HG03565 (cell line): ENCODE results near the gene NTMT1.
"Not testable (repeated sequence)": the region's sequence is repeated elsewhere in the genome, so short reads cannot be mapped to it uniquely, and the experiment has no call there.

Source experiments
- ATAC-seq: cut with Tn5 transposase; IDR thresholded peaks from one replicate; pipeline ENCODE4 v1.9.1; 2021; ENCODE audit warnings: mild to moderate bottlenecking, moderate library complexity; ENCODE audit not compliant: unreplicated experiment

NTMT1 gene

DNA sequence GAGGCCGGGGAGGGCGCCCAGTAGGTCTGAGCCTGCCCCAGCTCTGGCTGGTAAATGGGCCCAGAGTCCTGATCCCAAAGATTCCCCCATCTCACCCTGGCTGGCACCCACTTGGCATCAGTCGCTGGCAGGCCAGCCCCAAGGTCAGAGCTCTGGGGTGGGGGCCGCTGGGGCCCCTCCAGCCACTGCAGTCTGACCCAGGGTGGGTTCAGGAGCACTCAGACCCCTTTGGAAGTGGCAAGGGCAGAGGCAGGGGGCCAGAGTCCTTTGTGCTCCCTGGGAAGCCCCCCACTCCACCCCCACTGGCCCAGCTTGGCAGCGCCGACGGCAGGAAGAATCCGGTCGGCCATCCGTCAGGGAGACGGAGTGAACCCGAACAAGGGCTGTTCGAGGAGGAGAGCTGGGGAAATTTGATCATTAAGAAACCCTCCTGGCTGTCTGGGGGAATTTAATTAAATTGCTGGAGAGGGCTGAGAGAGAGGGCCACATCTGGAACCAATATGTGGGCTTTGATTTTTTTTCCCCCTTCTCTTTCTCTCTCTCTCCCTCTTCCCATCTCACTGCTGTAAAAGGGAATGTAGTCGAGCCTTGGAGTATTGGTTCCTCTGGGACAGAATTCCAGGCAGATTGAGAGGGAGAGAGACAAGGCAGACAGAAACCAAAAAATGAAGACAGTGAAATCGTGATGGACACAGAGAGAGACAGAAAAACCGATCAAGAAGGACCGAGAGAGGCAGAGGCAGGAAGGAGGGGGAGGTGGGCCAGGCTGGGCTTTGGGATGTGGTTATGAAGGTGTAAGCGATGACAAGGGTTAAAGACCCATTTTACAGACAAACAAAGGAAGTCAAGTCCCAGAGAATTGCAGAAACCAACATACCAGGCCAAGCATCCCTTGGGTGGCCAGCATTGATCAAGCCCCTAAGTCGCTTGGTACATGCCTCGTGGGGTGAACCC, 24.0 kb downstream of the NTMT1 start:
- ATAC-seq = no peak

- no peak for ATAC-seq
Measured at GRCh38 chr9:129650680-129651235, 24.8 kb downstream of the NTMT1 start.

GRCh38 chr9:129653823-129654553, 28.0 kb downstream of the NTMT1 start:
- no peak for ATAC-seq

DNA sequence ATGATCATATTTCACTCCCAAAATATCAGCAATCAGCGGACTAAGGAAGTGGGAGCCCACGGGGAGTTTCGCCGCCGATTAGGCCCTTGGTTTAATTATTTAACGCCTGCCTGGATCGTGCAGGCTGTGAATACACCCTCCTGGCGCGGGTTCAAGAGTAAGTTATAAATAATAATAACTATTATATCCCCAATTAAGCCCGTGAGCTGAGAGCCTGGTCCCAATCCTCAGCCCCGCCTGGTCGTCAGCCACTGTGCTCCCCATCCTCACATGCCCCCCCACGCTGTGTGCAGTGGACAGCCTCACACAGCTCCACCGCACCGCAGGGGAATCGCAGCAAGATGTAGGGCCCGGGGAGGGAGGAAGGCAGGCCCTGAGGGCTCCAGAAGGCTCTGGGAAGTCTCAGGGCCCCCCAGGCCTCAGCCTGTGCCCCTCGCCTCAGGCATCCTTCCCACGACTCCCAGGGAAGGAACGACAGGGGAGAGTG, 28.6 kb downstream of the NTMT1 start:
- ATAC-seq = no peak

DNA sequence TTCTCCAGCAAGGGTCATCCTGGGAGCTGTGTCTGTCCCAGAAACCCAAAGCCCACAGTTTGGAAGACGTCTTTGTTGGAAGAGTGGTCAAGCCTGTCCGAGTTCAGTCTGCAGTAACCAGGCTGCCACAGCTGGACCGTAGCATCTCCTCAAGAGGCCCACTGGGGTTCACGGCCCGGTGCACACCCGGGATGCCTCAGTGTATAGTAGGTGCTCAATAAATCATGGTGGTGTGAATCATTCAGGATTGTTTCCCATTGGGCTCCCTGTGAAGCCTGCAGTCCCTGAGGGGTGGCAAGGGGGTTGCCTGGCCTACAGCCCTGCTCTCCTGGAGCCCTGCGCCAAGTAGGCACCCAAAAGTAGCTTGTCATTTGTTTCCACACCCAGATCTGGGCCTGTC, 29.2 kb downstream of the NTMT1 start:
- no peak for ATAC-seq

- no peak for ATAC-seq
Measured at GRCh38 chr9:129655696-129656095, 29.7 kb downstream of the NTMT1 start.

DNA sequence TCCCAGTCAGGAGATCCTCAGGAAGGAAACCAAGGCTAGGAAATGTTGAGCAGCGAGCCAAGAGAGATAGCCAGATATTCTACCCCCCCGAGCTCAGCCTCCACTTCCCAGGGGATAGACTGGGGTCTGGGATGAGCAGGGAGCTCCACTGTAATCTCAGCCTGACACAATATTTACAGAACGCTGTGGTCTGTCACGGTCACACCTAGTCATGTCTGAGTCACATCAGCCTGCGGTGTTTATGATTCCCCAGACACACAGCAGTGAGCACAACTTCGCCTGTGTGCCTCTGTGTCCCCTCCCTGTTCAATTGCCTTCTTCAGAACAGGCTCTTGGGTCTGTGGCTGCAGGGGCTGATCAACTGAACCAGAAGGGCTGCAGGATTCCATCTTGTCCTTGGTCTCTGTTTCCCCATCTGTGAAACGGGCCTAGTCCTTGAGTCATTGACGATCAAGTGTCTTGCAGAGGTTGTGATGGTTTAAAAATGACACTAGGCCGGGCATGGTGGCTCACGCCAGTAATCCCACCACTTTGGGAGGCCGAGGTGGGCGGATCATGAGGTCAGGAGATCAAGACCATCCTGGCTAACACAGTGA, 30.9 kb downstream of the NTMT1 start:
- ATAC-seq = no peak

GRCh38 chr9:129661029-129661428, 35.1 kb downstream of the NTMT1 start:
- ATAC-seq = no peak

GRCh38 chr9:129662239-129662638, 36.3 kb downstream of the NTMT1 start:
- ATAC-seq = not testable (repeated sequence)

DNA sequence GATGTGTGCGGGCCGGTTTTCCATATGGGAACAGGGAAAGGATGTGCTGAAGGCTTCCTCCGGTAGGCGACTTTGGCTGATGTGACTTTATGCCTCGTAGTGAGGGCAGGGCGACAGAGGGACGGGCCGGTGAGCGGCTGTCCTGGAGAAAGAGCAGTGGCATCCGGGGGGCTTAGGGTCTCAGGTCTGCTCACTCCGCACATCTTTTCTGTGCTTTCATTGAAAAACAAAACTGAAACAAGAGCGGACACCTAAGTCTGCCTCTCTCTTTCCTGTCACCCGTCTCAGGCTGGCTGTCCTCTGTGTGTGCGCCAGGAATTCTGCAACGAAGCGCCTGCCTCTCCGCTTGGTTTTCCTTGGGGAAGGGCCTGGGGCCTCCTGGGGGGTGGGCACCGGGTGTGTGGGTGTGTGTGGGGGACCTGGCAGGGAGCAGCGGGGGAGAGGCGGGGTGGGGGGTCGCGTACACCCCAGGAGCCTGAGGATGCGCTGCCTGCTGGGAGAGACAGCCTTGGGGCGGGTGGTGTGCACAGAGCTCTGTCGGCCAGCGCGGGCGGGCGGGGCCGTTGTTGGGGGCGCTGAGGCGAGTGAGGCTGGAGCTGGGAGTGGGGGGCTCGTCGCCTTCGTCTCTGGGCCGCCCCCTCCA, 38.9 kb downstream of the NTMT1 start:
- no peak for ATAC-seq

- no peak for ATAC-seq
Measured at GRCh38 chr9:129665389-129665775, 39.4 kb downstream of the NTMT1 start, which contains the start of gene PRRX2. Gene PRRX2, plus strand, starts transcription at chr9:129665647. Its CDS starts 221 bp downstream, at chr9:129665868.

DNA sequence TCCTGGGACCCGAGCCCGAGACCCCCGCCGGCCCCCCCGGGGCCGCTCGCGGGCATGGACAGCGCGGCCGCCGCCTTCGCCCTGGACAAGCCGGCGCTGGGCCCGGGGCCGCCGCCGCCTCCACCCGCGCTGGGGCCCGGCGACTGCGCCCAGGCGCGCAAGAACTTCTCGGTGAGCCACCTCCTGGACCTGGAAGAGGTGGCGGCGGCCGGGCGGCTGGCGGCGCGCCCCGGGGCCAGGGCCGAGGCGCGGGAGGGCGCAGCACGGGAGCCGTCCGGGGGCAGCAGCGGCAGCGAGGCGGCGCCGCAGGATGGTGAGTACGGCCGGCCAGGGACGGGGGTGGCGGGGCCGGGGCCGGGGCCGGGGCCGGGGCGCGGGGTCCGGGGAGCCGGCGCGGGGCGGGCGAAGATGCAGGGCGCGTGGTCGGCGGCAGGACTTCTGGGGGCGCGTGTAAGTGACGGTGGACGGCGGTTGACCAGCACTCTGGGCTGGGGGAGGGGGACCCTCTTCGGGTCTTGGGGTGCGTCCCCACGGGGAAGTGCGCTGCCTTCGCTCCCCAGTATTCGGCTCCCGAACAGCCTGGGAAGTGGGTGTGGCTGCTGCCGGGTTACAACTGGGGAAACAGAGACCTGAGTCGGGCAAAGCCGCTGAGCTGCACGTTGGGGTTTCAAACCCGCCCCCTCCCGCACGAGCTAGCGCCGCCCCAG, 40.0 kb downstream of the NTMT1 start:
- no peak for ATAC-seq

GRCh38 chr9:129666575-129666974, 40.6 kb downstream of the NTMT1 start:
- no peak for ATAC-seq

- no peak for ATAC-seq
Measured at GRCh38 chr9:129667378-129667777, 41.4 kb downstream of the NTMT1 start.

GRCh38 chr9:129667850-129668249, 41.9 kb downstream of the NTMT1 start:
- ATAC-seq = no peak

DNA sequence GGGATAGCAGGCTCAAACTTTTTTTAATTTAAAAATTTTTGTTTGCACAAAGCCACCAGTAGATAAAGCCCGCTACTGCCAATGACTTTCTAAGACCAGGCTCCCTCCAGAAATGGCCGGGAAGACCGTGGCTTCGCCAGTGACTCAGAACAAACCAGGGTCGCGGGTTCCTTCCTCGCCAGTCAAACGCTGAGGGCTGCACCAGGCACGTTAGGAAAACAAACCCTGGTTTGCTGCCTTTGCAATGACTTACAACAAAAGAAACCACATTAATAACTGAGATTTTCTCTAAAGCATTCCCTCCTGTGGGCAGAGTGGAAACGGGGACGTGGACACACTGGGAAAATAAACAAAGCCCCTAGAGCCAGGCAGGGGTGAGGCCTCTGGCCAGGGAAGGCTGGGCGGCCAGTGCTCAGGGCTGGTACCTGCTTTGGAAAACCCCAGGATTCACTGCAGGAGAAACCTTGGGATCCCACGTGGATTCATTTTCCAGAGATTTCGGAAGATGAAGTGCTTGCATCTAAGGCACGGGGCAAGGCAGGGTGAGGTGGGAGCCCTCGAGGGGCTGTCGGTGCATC, 43.3 kb downstream of the NTMT1 start:
- ATAC-seq = no peak

DNA sequence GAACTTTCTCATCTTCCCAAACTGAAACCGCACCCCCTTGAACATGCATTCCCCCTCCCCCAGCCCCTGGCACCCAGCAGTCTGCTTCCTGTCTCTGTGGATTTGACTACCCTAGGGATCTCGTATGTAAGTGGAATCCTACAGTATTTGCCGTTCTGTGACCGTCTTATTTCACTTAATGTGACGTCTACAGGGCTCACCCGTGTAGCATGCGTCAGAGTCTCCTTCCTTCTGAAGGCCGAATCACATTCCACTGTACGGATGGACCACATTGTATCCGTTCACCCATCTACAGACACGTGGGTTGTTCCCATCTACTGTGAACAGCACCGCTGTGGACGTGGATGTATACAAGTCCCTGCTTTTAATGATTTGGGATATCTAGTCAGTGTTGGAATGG, 44.0 kb downstream of the NTMT1 start:
- no peak for ATAC-seq

DNA sequence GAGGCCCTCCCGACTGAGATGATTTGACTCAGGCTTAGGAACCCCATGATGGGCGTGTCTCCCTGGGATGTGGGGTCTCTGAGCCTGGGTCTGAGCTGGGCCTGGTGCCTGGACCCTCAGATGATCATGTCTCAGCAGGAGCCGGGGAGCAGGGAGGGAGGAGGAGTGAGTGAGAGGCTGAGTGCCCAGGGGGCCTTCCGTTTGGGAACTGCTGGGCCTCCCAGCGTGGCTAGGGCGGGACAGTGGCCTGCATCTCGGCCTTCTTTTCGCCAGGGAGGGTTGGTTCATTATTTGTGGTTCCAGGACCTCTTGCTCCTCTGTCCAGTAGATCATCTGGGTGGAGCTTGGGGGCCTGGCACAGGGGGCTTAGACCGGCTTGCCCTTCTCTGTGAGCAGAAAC, 45.1 kb downstream of the NTMT1 start:
- no peak for ATAC-seq

DNA sequence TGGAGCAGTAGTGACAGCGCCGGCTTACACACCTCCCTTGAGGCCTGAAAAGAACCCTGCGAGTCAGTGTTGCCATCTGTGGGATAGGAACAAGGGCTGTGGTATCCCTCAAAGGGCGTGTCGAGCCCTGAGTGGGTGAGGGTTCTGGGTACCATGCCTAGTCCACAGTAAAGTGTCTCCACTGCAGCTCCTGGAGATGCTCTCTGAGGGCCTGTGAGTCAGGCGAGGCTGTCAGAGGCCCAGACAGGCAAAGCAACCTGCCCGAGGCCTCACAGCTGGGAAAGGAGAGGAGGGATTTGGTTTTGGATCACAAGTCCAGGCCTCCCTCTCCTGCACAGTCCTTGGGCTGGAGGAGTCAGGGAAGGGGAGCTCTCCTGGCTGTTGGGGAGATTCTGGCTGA, 45.6 kb downstream of the NTMT1 start:
- ATAC-seq = no peak

GRCh38 chr9:129672702-129673101, 46.7 kb downstream of the NTMT1 start:
- ATAC-seq = no peak
